Liver (tissue), 9 donors: Measurements from ENCODE around the gene LARGE1. TPM values are rescaled to one million over a fixed set of nuclear protein-coding genes. Genes with fewer than 3 reads are reported as not detected.

Source experiments
- DNase-seq: peaks from one replicate; pipeline ENCODE4 v3.0.0-alpha.2; 2017; ENCODE audit warnings: low spot score
- H3K27ac ChIP-seq, 2 donors: one replicate each; pipeline ENCODE4 v1.7.0; 2013; ENCODE audit warnings: inconsistent platforms in 2 of 2, low read length in 2 of 2, control low read depth in 1 of 2, low read depth in 1 of 2, mild to moderate bottlenecking in 1 of 2
- H3K27me3 ChIP-seq, 4 donors: one replicate each; pipeline versions ENCODE4 v1.6.1 to v1.7.0; 2013; ENCODE audit warnings: low read length in 3 of 4, inconsistent platforms in 1 of 4, mild to moderate bottlenecking in 1 of 4, moderate library complexity in 1 of 4; ENCODE audit not compliant: control insufficient read depth in 4 of 4, insufficient read depth in 4 of 4
- H3K36me3 ChIP-seq, 4 donors: one replicate each; pipeline versions ENCODE4 v1.6.1 to v1.7.0; 2013; ENCODE audit warnings: low read length in 3 of 4, mild to moderate bottlenecking in 3 of 4, low read depth in 1 of 4, moderate library complexity in 1 of 4; ENCODE audit not compliant: control insufficient read depth in 4 of 4, insufficient read depth in 3 of 4
- H3K4me1 ChIP-seq, 4 donors: one replicate each; pipeline versions ENCODE4 v1.6.1 to v1.7.0; 2013; ENCODE audit warnings: low read length in 3 of 4, mild to moderate bottlenecking in 3 of 4, moderate library complexity in 1 of 4; ENCODE audit not compliant: control insufficient read depth in 4 of 4, insufficient read depth in 4 of 4
- H3K4me3 ChIP-seq, 3 donors: one replicate each; pipeline versions ENCODE4 v1.6.1 to v1.7.0; 2013; ENCODE audit warnings: low read length in 3 of 3, control low read depth in 1 of 3, low read depth in 1 of 3, mild to moderate bottlenecking in 1 of 3
- H3K9ac ChIP-seq, 2 donors: one replicate each; pipeline ENCODE4 v1.7.0; 2013; ENCODE audit warnings: low read length in 2 of 2, mild to moderate bottlenecking in 2 of 2, moderate library complexity in 2 of 2, control low read depth in 1 of 2, low read depth in 1 of 2
- H3K9me3 ChIP-seq, 4 donors: one replicate each; pipeline versions ENCODE4 v1.6.1 to v1.7.0; 2013; ENCODE audit warnings: low read length in 3 of 4; ENCODE audit not compliant: control insufficient read depth in 4 of 4
- ATF3 ChIP-seq: IDR thresholded peaks from 2 replicates; pipeline ENCODE4 v1.6.1; 2016; ENCODE audit warnings: antibody characterized with exemption
- EGR1 ChIP-seq, 2 donors: IDR thresholded peaks; 2 replicates each; pipeline ENCODE4 v1.6.1; 2016 to 2018; ENCODE audit warnings: antibody characterized with exemption in 2 of 2, low read depth in 2 of 2
- HNF4A ChIP-seq, 2 donors: conservative IDR thresholded peaks; 2 replicates each; pipeline ENCODE4 v1.6.1; 2016; ENCODE audit warnings: antibody characterized with exemption in 2 of 2, mild to moderate bottlenecking in 2 of 2
- HNF4G ChIP-seq: IDR thresholded peaks from 2 replicates; pipeline ENCODE4 v1.6.1; 2016; ENCODE audit warnings: antibody characterized with exemption
- JUND ChIP-seq, 2 donors: IDR thresholded peaks; 2 replicates each; pipeline ENCODE4 v1.6.1; 2016; ENCODE audit warnings: antibody characterized with exemption in 2 of 2
- MAX ChIP-seq: IDR thresholded peaks from 2 replicates; pipeline ENCODE4 v1.6.1; 2016; ENCODE audit warnings: antibody characterized with exemption
- NR2F2 ChIP-seq: IDR thresholded peaks from 2 replicates; pipeline ENCODE4 v1.6.1; 2016; ENCODE audit warnings: antibody characterized with exemption
- RAD21 ChIP-seq, 2 donors: IDR thresholded peaks; 2 replicates each; pipeline ENCODE4 v1.6.1; 2016; ENCODE audit warnings: antibody characterized with exemption in 2 of 2, mild to moderate bottlenecking in 2 of 2
- REST ChIP-seq: IDR thresholded peaks from 2 replicates; pipeline ENCODE4 v1.6.1; 2016; ENCODE audit warnings: antibody characterized with exemption, mild to moderate bottlenecking
- RXRA ChIP-seq, 2 donors: IDR thresholded peaks; 2 replicates each; pipeline ENCODE4 v1.6.1; 2017 to 2018; ENCODE audit warnings: antibody characterized with exemption in 2 of 2, mild to moderate bottlenecking in 1 of 2
- SP1 ChIP-seq: IDR thresholded peaks from 2 replicates; pipeline ENCODE4 v1.6.1; 2018; ENCODE audit warnings: antibody characterized with exemption, mild to moderate bottlenecking
- YY1 ChIP-seq: IDR thresholded peaks from 2 replicates; pipeline ENCODE4 v1.6.1; 2016; ENCODE audit warnings: antibody characterized with exemption, mild to moderate bottlenecking
- ZBTB33 ChIP-seq: IDR thresholded peaks from 2 replicates; pipeline ENCODE4 v1.6.1; 2016; ENCODE audit warnings: antibody characterized with exemption
- WGBS: extraction: QIAGEN DNeasy Blood & Tissue Kit; methylation state at CpG from one replicate; pipeline ENCODE4 v1.1.7; 2013; 5-methylcytosine and 5-hydroxymethylcytosine counted together
- polyA plus RNA-seq, 2 donors: library from polyadenylated mRNA; stranded (reverse) in 1 of 2; unstranded in 1 of 2; fragments of 200-250 nt in 1 of 2; fragments of >200 nt in 1 of 2; fragmentation: Nextera tagmentation in 1 of 2; extraction: Ambion mirVana in 1 of 2; gene quantifications; one replicate each; pipeline versions ENCODE4 v1.2.1 to v1.2.3, GENCODE V29; 2013 to 2015
- total RNA-seq, 2 donors: library from RNA; depleted of rRNA; stranded (reverse); fragments of >200 nt; gene quantifications; one replicate each; pipeline ENCODE4 v1.2.3, GENCODE V29; 2014
- TF ChIP-seq, protein P1 (sequence below): fragments of 150-350 bp; IDR thresholded peaks from 2 replicates; pipeline ENCODE4 v1.5.1; 2017; ENCODE audit warnings: improper control_type of control experiment, low read depth, low read length; ENCODE audit not compliant: missing input control
- donor health status: healthy.
- donor health status: healthy.
- donor health status: healthy.
- donor health status: healthy.
- donor health status: healthy.

Gene LARGE1
- total and polyA plus RNA-seq, 4 donors = 2.3 to 14.1 (median 5.7) TPM

GRCh38 chr22:33865248-33865647 lies 55.0 kb downstream of the LARGE1 start:
- no peak overlapping the region for H3K4me3 ChIP-seq
- no peaks in the 10 kb centered on the region for H3K27me3 ChIP-seq
- no peak for DNase-seq
- no peak for TF ChIP-seq NR2F2
- no peak for TF ChIP-seq JUND (IDR thresholded peaks at IDR 0.05)
- no peak for TF ChIP-seq HNF4G
- H3K27ac ChIP-seq = peak overlapping the region; percentile 65 to 68
- peaks cover 1 to 17% (median 14%) of the 10 kb centered on the region in 4 donors for H3K4me1 ChIP-seq
- H3K9ac ChIP-seq = peak overlapping the region in 1 of 2 donors; percentile 53
- H3K9me3 ChIP-seq = no peaks in the 10 kb centered on the region
- H3K36me3 ChIP-seq = no peaks in the 10 kb centered on the region
- 56% methylated on average over 5 of the region's 5 CpGs for WGBS

DNA sequence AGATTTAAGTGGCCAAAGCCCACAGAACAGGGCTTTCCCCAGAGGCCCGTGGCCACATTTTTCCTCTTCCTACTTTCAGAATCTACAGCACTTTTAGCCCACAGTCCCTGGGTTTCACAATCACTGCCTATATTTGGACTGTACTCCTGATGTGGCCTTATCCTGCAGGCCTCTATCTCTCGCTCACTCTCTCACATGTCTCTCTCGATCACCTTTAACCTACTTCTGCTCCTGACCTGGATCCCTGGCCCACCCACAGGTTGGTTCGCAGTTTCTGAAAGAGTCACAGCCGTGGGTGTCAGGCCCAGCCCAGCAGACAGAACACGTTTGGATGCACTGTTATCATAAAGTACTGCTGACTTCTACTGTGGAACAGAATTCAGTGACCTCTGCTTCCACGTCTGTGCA lies 55.5 kb downstream of the LARGE1 start:
- no peaks in the 10 kb centered on the region for H3K27me3 ChIP-seq
- H3K36me3 ChIP-seq = no peaks in the 10 kb centered on the region
- no peaks in the 10 kb centered on the region for H3K9me3 ChIP-seq
- peak overlapping the region; percentile 65 to 68 for H3K27ac ChIP-seq
- TF ChIP-seq ATF3 (no peak), MAX (peak; percentile 78), REST (peak; percentile 68), HNF4A (conservative IDR thresholded peaks at IDR 0.05) (peak; percentile 77 to 86), ZBTB33 (peak; percentile 61), NR2F2 (peak; percentile 31), SP1 (peak; percentile 89), JUND (IDR thresholded peaks at IDR 0.05) (peak in 1 of 2 donors; percentile 33), EGR1 (IDR thresholded peaks at IDR 0.05; ENCODE audit: low read depth in 2 of 2) (no peak), RXRA (IDR thresholded peaks at IDR 0.05) (peak; percentile 87 to 95), RAD21 (IDR thresholded peaks at IDR 0.05) (peak; percentile 34 to 39), YY1 (peak; percentile 52)
- TF ChIP-seq, protein P1, sequence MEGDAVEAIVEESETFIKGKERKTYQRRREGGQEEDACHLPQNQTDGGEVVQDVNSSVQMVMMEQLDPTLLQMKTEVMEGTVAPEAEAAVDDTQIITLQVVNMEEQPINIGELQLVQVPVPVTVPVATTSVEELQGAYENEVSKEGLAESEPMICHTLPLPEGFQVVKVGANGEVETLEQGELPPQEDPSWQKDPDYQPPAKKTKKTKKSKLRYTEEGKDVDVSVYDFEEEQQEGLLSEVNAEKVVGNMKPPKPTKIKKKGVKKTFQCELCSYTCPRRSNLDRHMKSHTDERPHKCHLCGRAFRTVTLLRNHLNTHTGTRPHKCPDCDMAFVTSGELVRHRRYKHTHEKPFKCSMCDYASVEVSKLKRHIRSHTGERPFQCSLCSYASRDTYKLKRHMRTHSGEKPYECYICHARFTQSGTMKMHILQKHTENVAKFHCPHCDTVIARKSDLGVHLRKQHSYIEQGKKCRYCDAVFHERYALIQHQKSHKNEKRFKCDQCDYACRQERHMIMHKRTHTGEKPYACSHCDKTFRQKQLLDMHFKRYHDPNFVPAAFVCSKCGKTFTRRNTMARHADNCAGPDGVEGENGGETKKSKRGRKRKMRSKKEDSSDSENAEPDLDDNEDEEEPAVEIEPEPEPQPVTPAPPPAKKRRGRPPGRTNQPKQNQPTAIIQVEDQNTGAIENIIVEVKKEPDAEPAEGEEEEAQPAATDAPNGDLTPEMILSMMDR = no peak
- peak overlapping the region in 1 of 2 donors; percentile 23 for H3K9ac ChIP-seq
- 27% methylated on average over 7 of the region's 7 CpGs for WGBS
- H3K4me3 ChIP-seq = no peak overlapping the region
- H3K4me1 ChIP-seq = peaks cover 1 to 17% (median 14%) of the 10 kb centered on the region in 4 donors
- peak; percentile 42 for DNase-seq
